GM21717 (cell line): Measurements from ENCODE around the gene STX18.

Source experiments
- ATAC-seq: cut with Tn5 transposase; IDR thresholded peaks from one replicate; pipeline ENCODE4 v1.9.1; 2021; ENCODE audit warnings: mild to moderate bottlenecking, moderate library complexity; ENCODE audit not compliant: unreplicated experiment

STX18 gene

DNA sequence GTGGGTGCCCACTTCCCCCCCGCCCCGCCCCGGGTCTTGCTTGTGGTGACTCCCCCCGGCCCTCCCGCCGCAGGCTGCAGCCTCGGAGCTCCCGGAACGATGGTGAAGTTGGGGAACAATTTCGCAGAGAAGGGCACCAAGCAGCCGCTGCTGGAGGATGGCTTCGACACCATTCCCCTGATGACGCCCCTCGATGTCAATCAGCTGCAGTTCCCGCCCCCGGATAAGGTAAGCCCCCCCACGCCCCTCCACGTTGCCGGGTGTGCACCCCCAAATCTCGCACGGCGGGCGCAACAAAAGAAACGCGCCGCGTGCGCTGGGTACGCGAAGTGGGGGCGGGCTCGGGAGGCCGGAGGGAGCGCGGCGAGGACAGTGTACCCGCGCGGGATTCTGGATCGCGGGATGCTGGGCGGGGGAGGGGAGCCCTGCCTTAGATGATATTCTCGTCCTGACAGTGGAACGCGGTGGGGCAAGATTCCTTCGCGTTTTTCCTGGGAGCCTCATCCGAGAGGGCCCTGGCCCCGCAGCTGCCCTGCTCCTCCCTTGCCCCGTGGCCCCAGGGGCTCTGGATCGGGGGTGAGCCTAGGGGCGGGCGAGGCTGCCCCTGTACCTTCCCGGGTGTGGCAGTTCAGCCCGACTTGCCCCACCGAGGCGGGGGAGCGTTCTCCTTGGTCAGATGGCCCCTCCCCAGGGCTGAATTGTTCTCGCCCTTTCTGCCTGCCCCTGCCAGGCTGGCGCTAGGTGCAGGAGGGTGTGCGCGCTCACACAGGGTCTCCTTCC is 154.1 kb downstream of the STX18 start:
- no peak for ATAC-seq

DNA sequence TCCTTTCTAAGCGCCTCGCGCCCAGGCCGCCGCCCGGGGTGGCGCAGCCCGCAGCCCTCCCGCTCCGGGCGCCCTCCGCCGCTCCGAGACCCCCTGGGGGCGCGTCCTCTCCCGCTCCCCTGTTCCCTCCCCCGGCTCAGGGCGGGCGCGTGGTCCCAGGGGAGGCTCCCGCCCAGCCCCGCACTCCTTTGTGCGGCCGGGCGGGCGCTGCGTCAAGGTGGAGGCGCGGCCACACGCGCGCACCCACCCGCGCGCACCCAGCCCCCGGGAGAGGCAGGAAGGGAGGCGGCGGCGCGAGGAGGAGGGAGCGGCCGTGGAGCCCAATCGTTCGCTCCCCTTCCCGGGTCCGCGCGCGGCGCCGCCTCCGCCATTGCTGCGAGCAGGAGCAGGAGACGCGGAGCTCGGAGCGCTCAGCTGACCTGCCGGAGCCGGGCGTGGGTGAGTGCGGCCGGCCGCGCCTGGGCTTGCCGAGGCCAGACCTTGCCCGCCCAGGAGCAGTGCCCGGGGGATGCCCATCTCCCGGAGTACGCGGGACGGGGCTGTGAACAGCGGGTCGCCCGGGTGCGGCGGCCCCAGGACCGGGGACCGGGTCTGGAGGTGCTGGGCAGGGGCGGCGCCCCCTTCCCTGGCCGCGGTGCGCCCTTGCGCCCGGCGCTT is 155.0 kb downstream of the STX18 start, which contains the start of gene NSG1:
NSG1 (plus strand) TSS at position 367 of the 657 bp plus-strand sequence. CDS start 528 bp downstream, outside the sequence.
- peak; percentile 22 for ATAC-seq

DNA sequence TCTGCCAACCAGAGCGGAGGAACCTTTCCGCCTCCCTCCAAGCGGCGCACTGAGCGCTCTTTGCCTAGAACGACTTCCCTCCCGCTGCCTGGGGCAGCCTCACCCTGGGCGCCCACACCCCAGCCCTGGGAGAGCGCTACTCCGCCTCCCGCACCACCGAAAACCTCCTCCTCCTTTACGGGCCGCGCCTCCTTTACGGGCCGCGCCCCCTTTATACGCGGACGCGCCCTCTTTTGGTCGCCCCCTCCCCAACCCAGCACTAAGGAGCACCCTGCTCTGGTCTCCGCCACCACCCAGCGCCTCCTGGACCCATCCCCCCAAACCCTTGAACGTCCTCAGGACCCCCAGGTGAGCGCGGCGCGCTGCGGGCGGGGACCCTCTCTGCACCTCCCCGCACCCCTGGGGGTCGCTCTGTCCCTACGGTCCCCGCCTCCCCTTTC is 155.5 kb downstream of the STX18 start:
- peak; percentile 32 for ATAC-seq

DNA sequence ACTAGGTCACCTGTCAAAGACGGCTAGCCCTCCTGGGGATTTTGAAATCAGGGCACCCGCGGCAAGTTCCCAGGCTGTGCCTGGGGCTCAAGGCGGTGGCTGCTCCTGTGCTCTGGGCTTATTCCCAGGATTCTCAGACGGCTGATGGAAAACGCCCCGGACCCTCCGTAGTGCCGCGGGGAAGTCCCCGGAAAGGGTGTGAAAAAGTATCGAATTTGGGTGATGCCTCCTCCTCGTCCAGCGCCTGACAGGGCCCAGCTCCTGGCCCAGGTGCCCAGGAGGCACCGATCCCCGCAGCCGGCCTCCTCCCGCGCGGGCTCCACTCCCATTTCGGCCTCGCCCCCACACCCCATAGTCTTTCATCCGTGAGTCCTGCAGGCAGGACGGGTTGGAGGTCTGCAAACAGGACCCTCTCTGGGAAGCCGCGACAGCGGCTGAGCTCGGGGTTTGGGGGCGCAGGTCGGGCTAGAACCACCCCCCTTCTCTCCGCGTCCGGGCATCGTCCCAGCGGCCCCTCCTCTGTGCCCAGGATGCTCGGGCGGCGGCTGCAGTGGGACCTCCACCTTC is 156.0 kb downstream of the STX18 start:
- ATAC-seq = no peak

DNA sequence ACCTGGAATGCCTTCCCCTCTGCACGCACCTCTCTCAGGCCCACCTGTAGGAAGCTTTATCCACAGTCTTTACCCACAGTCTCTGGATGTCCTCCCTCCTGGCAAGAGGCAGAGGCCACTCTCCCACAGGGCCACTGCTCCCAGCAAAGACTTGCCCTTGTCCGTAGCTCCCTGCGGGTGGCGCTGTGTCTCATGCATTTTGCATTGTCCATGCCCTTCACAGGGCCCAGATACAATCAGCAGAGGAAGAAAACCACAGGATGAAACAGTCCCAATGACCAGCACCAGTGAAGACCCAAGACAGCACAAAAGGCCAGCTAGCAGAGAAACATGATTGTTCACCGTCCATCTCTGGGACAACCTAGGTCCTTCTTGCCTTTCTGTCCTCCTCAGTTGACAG is 157.0 kb downstream of the STX18 start:
- ATAC-seq = no peak

DNA sequence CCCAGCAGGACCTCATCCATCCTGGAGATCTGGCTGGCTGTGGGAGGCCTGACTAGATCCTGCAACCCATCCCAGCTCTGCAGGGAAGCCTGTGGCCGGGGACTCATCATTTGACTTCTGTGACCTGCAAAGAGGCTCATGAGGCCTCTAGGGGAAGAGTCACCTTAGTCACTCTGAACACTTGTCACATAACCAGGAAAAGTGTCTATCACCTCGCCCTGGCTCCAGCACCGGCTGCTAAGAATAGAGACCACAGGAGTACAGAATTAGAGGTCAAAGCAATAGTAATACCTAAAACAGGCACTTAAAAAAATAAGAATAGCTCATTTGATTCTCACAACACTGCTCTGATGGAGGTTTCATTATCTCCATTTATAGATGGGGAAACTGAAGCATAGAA is 158.8 kb downstream of the STX18 start:
- ATAC-seq = no peak

DNA sequence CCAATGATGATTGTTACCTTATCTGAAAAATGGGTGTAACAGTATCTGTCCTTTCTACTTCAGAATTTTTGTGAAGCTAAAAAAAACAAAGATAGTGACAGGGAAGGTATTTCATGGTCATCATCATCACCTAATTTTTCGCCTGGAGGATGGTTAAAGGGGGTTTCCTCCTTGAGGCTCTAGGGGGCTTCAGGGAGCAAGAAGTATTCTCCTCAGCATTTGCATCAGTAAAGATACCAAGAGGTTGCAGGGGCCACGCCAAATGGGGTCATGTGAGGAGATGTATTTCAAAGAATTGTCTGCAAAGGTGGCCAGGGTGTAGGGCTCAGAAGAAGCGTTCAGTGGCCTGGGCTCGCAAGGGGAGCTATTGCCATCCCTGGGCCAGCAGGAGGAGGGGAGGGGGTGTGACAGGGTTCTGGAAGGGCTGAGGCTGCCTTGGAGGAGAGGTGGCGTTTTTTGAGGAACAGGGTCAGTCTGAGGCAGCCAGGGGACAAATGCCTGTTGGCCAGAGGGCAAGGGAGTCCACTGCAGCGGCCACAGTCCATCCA is 162.2 kb downstream of the STX18 start:
- ATAC-seq = no peak

DNA sequence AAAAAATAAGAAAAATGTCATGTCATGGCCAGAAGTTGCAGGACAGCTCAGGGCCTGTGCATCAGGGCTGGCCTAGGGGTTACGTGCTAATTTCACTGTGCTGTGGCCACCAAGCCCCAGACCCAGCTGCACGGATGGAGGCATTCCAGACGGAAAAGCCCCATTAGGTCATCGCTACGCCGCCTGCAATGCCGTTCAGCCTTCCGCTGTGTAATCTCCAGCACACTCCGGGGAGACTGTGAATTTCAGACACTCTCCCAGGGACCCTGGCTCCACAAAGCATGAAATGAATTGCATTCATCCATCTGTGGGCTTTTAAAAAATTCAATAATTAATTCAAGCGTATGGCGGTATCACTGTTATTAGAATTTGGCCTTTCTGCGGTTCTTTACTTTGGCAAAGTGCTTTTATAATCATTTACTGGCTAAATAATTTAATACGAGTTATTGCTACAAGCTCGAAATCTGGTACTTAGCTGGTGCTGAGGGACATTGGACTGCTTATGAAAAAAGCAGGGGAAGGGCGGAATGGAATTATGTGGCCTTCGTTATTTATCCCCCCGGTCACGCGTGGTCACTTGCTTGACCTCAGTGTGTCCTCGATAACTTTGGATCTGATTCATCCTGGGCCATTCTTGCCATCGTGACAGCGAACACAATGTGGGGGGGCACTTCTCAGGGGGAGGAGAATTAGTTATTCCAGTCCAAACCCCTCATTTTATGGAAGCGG is 164.0 kb downstream of the STX18 start:
- no peak for ATAC-seq

DNA sequence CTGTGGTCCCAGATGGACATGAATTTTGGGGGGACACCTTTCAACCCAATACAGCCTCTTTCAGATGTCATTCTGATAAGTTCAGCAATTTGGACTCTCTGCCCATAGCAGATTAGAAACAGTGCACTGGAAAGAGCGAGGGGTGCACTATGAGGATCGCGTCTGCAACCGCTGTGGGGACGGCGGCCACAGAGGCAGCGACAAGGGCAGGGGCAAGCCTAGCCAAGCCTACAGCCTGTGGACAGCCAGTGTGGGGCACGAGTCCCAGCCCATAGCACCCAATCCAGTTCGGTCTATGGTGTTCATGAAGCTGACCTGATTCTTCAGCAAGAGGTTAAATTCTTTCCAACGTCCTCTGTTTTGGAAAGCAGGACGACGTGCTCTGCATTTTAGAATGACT is 164.7 kb downstream of the STX18 start:
- no peak for ATAC-seq

DNA sequence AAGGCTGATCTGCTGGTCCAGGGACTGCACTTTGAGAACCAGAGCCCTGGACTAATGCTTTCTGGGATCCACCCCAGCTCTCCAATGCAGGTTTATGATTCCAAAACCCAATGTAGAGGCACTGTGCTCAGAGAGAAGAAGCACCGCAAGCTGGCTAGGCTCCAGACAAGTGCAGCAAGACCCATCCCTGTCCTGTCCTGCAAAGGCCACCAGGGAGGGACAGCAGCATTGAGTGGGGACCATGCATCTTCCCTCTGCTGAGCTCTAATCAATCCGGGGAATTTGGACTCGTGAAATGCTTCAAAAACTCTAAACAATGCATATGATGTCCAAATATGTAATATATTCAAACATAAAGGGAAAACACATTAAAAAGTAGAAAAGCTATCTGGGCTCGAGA is 165.8 kb downstream of the STX18 start:
- no peak for ATAC-seq

DNA sequence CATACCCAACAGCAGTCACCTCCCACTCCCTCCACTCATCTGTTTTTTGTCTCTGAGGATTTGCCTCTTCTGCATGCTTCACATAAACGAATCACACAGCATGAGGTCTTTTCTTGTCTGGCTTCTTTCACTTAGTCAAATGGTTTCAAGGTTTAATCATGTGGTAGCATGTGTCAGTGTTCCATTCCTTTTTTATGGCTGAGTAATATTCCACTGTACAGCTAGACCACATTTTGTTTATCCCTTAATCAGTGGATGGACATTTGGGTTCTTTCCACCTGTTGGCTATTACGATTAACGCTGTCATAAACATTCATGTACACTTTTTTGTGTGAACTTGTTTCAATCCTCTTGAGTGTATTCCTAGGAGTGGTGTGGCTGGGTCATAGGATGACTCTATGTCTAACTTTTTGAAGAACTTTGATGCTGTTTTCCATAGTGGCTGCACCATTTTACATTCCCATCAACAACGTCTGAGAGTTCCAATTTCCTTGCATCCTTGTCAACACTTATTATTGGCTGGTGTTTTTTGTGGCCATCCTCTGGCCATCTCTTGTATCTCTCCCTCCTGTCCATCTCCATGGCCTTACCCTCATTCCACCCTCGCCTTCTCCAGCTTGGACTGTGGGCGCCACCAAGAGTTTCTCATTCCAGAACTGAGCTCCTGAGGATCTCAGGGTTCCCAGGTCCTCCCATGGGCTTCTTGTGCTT is 167.3 kb downstream of the STX18 start:
- ATAC-seq = no peak
